NCI-H748 (cell line): ENCODE results near the gene RERE.
A peak's percentile ranks its signal among the peaks of the same experiment; 100 is the strongest.
"Not testable (repeated sequence)": the region's sequence is repeated elsewhere in the genome, so short reads cannot be mapped to it uniquely, and the experiment has no call there.

Experiments
- DNase-seq: peaks from one replicate; lab custom pipeline; 2025; ENCODE audit not compliant: unreplicated experiment; lab: John Stamatoyannopoulos, UW

The RERE gene

GRCh38 chr1:8463144-8463927, 354.1 kb downstream of the RERE start:
- DNase-seq, result peak; percentile 17

- no peak for DNase-seq
These were observed 355.0 kb downstream of the RERE start for GRCh38 chr1:8462371-8462892.

- no peak for DNase-seq
These were observed 355.9 kb downstream of the RERE start for GRCh38 chr1:8461351-8462110.

- DNase-seq, result no peak
These were observed 356.7 kb downstream of the RERE start for GRCh38 chr1:8460784-8461183.

DNA sequence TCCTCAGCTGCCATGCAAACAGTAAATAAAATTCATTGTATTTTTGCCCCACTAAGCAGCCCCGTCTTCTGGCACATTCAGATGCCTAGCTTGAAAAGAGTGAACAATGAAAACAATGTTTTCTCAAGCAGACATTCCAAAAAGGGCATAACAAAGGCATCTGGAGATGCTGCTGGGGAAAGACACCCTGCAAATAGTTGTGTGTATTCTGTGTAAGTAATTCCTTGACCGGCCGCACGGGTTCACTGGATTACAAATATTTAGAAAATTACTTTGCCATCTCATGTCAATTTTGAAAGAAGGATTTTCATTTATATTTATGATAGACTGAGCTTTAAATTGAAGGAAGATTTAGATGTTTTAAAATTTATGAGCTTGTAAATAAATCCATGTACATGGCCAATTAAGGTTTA, 357.3 kb downstream of the RERE start:
- DNase-seq, result no peak

- DNase-seq, result no peak
These were observed 358.8 kb downstream of the RERE start for GRCh38 chr1:8458607-8459006.

DNA sequence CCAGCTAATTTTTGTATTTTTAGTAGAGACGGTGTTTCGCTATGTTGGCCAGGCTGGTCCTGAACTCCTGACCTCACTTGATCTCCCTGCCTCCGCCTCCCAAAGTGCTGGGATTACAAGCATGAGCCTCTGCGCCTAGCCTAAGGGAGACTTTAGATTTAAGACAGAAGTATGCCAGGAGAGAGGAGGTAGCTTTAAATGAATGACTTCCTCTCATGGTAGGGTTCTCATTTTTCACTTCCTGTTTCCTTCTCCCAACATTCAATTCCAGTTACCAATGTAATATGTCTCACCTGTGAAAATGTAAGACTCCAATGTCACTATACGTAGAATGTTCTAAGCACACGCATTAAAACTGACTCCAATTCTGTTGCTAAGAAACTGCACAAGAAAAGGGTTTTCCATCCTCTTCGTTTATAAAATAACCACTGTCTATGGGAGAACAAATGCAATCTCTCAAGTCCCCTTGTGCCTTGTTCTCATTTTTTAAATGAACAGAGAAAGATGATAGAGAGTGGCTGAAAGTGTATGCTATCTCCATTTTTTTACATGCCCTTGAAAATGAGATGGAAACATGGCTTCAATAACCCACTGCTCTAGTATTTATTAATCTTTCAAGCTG, 359.6 kb downstream of the RERE start:
- no peak for DNase-seq

GRCh38 chr1:8456991-8457390, 360.4 kb downstream of the RERE start:
- no peak for DNase-seq

DNA sequence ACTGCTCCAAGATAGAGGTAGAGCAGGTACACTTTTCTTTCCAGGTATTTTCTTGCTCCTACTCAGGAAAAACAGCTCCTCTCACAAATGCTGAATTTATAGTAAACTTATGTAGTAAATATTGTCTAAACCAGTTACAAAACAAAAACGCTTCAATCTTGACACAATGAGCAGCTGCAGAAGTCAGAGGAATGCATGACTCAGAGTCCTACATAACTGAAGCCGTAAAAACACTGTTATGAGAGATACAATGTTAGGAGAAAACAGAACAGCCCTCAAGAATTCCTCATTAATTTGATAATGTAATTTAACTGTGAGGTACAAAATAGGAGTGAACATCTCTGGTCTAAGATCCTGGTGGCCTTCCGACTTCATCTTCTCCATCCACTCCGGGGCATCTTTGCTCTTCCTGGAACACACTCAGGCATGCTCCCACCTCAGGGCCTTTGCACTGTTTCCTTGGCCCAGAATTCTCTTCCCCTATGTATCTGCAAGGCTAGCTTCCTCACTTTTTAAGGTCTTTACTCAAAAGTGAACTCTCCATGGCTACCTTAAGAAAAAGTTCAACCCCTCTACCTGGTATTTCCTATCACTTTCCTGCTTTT, 361.0 kb downstream of the RERE start:
- DNase-seq, result no peak

DNA sequence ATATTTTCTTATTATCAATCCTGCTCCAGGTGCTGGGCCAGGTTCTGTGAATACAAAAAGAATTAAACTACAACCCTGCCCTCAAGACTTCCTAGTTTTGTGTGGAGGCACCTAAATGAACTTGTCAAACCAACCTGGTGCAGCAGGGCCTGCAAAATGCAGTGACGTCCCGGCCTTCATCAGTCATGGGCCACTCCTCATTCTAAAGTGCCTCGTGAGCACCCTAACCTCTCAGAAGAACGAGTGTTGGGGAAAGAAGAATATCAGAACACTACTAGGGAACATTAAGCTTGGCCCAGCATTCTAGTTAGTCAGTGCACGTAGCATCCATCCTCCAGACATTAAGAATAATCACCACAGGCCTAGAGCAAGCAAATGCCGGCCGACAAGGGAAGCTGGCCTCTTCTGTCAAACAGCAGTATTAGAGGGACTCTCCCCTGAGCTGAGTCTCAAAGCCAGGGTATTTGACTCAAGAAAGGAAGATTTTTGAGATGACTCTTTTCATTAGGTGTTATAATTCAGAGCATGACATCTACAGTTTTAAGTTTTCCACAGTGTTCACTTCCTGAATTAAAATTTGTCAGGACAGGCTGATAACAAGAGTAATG, 361.6 kb downstream of the RERE start:
- DNase-seq, result no peak

GRCh38 chr1:8450312-8450711, 367.1 kb downstream of the RERE start:
- no peak for DNase-seq

DNA sequence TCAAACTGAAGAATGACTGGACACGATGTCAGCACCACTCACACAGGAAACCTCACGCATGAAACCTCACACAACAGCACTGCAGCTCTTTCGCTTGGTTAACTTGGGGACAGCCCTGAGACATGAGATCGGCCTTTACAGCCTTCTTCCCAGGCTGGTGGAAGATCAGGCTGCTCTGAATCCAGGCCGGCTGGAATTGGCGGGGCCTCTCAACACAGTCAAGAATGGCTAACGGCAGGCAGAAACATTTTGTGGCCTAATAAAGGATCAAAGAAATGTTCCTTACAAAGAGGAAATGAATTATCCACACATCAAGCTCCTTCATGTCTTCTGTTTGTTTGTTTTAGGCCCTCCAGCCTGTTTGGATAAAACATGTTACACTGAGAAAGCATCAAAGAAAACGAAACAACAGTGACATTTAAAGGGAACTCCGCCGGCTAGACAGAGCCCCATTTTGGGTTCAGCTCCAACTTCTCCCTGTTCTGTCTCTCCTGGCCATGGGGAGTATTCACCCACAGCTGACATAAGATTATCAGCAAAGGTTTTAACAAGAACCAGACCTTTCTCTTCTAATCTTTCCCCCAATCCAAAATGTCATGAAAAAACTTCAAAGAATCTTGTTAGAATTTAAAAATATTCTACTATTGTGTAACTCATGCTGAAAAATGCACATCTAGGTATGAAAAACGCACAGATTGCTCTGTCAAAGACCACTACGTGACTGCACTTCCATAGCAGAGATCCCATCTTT, 368.4 kb downstream of the RERE start:
- DNase-seq, result no peak

DNA sequence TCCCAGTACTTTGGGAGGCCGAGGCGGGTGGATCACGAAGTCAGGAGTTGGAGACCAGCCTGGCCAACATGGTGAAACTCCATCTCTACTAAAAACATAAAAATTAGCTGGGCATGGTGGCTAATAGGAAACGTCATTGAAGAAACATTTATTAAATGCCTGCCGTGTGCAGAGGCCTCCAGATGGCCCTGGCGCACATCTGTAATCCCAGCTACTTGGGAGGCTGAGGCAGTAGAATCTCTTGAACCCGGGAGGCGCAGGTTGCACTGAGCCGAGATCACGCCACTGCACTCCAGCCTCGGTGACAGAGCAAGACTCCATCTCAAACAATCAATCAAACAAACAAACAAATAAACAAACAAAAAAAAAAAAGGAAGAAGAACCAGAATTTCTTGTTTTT, 368.9 kb downstream of the RERE start:
- DNase-seq, result not testable (repeated sequence)

DNA sequence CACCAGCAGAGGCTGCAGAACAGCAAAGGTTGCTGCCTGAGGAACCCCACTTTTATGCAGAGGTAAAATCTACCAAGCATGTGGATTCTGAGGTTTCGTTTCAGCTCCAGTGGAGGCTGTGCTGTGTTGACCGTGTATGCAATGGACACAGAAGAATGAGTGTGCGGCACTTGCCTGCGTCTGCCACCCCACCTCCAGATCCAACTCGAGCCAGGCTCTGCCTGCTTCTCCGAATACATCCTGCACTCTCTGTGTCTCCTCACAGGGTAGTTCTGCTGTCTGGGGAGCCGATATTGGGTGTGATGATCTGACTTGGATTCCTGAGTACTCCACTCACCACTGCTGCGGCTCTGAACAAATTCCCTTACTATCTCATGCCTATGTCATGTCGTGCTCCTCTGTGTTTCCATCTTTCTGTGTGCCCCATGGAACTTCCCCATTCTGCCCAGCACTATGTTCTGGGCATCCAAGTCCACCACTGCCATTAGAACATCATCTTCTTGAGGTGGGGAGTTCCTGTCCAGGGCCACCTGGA, 369.8 kb downstream of the RERE start:
- no peak for DNase-seq

- not testable (repeated sequence) for DNase-seq
These were observed 371.3 kb downstream of the RERE start for GRCh38 chr1:8446119-8446518.

DNA sequence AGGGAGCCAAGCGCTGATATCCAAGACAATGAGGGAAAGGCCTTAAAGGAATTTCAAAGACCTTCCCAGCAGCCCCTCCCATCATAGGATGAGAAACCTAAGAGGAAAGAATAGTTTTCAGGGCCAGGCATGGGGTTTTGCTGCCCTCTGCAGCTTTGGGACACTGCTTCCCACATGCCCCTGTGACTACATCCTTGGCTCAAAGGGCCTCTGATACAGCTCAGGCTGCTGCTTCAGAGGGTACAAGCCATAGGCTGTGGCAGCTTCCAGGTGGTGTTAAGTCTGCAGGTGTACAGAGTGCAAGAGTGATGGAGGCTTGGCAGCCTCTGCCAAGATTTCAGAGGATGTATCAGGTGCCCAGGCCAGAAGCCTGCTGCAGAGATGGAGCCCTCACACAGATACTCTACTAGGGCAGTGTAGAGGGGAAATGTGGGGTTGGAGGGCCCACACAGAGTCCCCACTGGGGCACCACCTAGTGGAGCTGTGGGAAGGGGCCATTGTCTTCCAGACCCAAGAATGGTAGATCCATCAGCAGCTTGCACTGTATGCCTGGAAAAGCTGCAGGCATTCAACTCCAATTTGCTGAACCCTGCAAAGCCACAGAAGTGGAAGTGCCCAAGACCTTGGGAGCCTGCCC, 373.8 kb downstream of the RERE start:
- no peak for DNase-seq

- no peak for DNase-seq
These were observed 376.0 kb downstream of the RERE start for GRCh38 chr1:8441426-8441825.

- peak; percentile 92 for DNase-seq
These were observed 378.3 kb downstream of the RERE start for GRCh38 chr1:8439015-8439702.

- no peak for DNase-seq
These were observed 379.0 kb downstream of the RERE start for GRCh38 chr1:8438489-8438888.
